GM21515 (cell line): ENCODE measurements around the gene TLE3.
"Not testable (repeated sequence)": the region's sequence is repeated elsewhere in the genome, so short reads cannot be mapped to it uniquely, and the experiment has no call there.

ENCODE experiments used
- ATAC-seq: cut with Tn5 transposase; IDR thresholded peaks from one replicate; pipeline ENCODE4 v1.9.1; 2021; ENCODE audit not compliant: unreplicated experiment

TLE3 gene

GRCh38 chr15:70126362-70126761, 28.6 kb upstream of the TLE3 start:
- no peak for ATAC-seq

- no peak for ATAC-seq
These were observed 27.9 kb upstream of the TLE3 start for GRCh38 chr15:70125605-70126004.

GRCh38 chr15:70121624-70122302, 24.0 kb upstream of the TLE3 start:
- ATAC-seq = no peak

GRCh38 chr15:70120958-70121623, 23.4 kb upstream of the TLE3 start:
- ATAC-seq = no peak

- no peak for ATAC-seq
These were observed 22.3 kb upstream of the TLE3 start for GRCh38 chr15:70119911-70120508.

- no peak for ATAC-seq
These were observed 20.9 kb upstream of the TLE3 start for GRCh38 chr15:70118599-70118998.

- ATAC-seq = no peak
These were observed 18.6 kb upstream of the TLE3 start for GRCh38 chr15:70116317-70116716.

GRCh38 chr15:70114221-70114620, 16.5 kb upstream of the TLE3 start:
- no peak for ATAC-seq

- no peak for ATAC-seq
These were observed 15.6 kb upstream of the TLE3 start for GRCh38 chr15:70113304-70113700.

GRCh38 chr15:70112572-70113303, 15.0 kb upstream of the TLE3 start:
- not testable (repeated sequence) for ATAC-seq

- no peak for ATAC-seq
These were observed 14.3 kb upstream of the TLE3 start for GRCh38 chr15:70112074-70112395.

GRCh38 chr15:70111203-70112073, 13.7 kb upstream of the TLE3 start:
- no peak for ATAC-seq

GRCh38 chr15:70109978-70110377, 12.3 kb upstream of the TLE3 start:
- no peak for ATAC-seq

- ATAC-seq = no peak
These were observed 11.8 kb upstream of the TLE3 start for GRCh38 chr15:70109531-70109930.

- no peak for ATAC-seq
These were observed 6.3 kb upstream of the TLE3 start for GRCh38 chr15:70103880-70104626.

- ATAC-seq = no peak
These were observed 5.1 kb upstream of the TLE3 start for GRCh38 chr15:70102827-70103226.

GRCh38 chr15:70101459-70102113, 3.9 kb upstream of the TLE3 start:
- ATAC-seq = no peak

GRCh38 chr15:70100474-70101341, 3.0 kb upstream of the TLE3 start:
- ATAC-seq = no peak

- no peak for ATAC-seq
These were observed 2.3 kb upstream of the TLE3 start for GRCh38 chr15:70099967-70100473.
